HG02759 (cell line): ENCODE data around the gene FICD.

Source experiments
- ATAC-seq: cut with Tn5 transposase; IDR thresholded peaks from one replicate; pipeline ENCODE4 v1.9.1; 2021; ENCODE audit warnings: mild to moderate bottlenecking, moderate library complexity; ENCODE audit not compliant: unreplicated experiment

The FICD gene

DNA sequence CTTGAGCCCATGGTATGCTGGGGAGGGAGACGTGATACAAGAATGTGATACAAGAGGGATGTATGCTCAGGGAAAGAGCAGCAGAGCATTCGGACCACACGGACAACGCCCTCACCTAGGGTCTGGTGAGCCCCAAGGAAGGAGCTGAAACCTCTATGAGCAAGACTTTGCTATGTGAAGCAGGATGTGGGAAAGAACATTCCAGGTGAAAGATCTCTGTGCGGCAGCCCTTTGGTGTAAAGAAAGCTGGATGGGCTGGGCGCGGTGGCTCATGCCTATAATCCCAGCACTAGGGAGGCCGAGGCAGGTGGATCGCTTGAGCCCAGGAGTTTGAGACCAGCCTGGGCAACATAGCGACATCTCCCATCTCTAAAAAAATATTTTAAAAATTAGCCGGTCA is 16.9 kb upstream of the FICD start:
- ATAC-seq = no peak

DNA sequence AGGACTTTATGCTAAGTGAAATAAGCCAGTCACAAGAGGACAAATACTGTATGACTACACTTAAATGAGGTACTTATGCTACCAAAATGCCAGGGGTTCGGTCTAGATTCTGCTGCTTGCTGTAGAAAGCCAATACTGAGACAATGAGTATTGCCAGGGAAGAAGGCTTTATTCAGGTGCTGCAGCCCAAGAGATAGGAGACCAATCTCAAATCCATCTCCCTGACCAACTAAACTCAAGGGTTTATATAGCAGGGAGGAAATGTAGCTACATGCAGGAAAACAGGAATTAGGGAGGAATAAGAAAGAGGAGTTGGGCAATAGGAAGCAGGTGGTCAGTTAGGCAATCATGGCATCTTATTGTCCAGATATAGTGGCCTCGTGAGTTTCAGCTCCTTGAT is 12.2 kb upstream of the FICD start:
- ATAC-seq = no peak

DNA sequence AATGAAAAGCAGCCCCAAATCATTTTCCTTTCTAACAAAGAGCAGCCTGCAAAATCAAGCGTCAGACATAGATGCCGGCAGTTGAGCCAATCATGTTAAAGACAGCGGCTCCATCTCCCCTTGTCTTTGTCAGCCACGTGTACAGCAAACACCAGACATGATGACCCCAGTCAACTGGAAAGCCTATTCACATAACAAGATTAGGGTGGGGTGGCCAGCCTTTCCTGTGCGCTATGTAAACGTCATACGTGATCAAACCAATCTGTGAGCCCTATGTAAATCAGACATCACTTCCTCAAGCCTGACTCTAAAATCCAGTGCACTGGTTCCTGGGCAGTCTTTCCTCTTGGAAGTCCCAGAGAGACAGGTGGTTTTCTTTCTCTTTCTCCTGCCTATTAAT is 9.9 kb upstream of the FICD start:
- ATAC-seq = no peak

DNA sequence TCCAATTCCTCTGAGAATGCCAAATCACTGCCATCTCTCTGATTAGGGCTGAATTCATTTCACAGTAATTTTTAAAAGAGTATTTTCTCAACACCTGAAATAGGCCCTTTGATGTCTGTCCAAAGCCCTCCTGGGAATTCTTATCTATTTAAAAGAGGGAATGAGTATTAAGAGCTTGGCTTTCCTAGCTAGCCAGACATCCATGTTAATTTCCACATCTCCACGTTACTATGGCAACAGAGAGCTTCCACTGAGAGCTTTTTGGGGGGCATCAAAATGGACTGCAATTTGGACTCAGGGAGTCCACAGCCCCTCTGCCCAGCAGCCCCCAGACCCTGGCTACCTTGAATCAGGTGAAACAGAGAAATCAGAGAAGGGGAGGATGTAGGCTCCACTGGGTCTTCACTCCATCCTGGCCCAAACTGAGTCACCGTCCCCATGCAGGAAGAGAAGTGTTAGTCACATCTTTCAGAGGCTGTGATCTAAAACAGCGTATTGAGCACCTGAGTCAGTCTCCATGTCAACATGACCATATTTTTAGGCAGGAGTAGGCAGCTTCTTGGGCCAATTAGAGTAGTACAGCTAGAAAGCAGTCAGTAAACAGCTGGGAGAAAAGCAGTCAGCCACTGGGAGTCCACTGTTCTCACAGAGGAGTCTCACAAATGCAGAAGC is 7.0 kb upstream of the FICD start:
- ATAC-seq = no peak

DNA sequence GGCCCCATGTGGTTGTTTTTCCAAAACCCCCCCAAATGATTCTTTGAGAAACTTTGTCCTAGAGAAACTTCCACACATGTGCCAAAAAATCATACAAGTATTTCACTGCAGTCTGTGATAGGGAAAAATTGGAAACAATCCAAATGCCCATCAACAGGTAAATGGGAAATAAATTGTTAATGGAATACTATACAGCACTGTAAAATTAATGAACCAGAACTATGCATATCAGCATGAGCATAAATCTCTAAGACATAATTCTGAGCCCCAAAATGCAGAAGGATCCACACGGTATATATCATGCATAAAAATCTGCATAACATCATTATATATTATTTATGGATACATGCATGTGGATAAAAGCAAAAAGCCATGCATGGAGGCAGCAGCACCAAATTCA is 5.3 kb upstream of the FICD start:
- ATAC-seq = no peak

DNA sequence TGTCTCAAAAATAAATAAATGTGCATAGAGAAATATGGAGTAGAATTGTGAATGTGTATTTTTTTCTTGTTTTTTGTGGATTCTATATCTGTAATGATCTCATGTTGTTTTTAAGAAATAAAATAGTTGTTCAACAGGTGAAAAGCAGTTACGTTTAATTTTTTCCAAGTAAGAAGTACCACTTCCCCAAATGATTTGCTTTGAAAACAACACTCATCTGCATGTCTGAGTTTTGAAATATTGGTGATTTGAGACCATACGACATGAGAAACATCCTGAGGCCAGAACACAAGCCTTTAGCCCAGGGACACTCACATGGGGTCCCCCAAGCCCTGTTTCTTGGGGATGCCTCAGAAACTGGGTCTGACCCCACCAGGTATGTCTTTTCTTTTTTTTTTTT is 4.2 kb upstream of the FICD start:
- ATAC-seq = no peak

DNA sequence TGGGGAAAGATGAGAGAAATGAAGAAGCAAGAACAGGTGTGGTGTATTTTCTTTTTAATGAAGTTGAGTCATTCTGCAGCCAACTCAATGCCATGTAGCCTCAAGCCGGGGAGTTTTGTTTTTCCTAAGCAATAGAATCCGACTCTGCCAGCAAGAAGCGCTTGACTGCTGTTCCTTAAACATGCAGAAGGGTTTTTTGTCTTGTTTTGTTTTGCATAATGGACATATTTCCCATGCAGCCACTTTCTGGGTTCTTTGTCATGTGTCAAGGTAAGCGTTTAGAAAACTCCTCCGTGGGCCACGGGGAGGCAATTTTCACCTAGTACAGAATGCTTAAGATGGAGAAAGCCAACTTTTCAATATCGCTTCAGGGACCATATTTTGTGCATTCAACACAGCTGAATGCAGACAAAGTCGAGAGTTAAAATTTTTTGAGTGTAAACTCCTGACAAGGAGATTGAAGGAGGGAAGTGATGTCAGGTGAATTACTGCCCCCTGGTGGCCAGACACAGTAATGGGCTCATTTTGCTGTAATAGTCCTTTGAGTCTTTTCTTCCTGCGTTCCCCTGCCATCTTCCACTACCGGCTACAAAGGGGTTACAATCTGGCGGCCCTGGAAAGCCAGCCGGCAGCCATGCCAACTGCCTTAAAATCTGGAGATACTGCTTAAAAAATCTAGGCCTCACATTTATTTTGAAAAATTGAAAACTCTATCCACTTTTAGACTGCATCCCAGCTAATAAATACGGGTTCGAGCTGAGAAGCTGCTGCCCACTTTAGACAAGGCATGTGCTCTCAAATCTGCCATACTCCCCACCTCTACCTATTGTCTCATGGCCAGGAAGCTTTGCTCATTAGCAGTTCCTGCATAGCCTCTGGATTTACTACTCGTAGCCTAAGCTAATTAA is 3.2 kb upstream of the FICD start:
- ATAC-seq = peak; percentile 19

DNA sequence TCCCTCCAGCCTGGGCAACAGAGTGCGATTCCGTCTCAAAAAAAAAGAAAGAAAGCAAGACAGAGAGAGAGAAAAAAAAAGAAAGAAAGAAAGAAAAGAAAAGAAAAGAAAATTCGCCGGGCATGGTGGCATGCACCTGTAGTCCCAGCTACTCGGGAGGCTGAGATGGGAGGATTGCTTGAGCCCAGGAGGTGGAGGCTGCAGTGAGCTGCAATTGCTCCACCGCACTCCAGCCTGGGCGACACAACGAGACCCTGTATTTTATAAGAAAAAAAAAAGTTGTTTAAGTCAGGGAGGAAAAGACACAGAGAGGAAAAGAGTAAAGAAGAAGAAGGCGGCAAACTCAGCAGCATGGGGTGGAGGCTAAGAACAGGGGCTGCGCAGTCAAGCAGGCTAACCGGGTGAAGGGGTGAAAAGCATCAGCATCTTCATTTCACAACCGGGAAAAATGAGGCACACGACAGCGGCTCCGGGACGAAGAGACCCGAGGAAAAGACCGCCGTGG is 557 bp upstream of the FICD start:
- ATAC-seq = peak; percentile 2

DNA sequence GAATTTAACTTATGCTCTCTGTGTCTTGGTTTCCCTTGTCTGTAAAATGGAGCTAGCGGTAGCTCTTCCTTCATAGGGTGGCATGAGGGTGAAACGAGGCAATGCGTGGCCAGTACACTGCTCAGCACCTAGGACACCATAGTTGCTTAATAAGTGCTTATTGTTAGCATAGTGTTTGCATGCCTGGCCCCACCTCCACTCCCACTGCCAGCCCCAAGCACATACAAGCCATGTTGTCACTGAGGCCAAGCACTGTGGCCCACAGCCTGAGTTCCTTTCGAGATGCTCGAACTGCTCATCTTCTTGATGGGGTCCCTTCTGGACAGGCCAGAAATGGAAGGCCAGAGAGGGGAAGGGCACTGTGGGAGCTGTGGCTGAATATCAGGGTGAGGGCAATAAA is 839 bp downstream of the FICD start:
- ATAC-seq = no peak

DNA sequence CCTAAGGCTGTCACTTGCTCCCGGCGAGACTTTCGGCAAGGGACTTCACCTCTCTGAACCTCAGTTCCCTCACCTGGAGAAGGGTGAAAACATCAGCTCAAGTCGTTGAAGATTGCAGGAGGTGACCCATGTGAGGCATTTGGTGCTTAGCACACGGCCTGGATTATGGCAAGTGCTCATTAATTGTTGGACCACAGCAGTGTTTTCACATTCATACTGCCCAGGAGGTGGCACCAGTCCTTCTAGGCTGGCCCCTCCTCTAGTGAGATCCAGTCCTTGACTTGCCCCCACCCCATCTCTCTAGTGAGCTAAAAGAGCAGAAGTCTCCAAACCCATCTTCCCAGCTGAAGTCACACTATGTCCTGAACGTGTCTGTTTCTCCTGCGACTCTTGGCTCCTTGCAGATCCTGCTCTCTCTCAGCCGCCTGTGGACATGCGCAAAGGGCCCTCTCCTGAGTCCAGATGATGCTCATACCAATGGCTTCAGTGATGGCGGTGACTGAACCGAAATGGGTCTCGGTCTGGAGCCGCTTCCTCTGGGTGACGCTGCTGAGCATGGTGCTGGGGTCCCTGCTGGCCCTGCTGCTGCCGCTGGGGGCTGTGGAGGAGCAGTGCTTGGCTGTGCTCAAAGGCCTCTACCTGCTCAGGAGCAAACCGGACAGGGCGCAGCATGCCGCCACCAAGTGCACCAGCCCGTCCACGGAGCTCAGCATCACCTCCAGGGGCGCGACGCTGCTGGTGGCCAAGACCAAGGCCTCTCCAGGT is 1.6 kb downstream of the FICD start:
- no peak for ATAC-seq

DNA sequence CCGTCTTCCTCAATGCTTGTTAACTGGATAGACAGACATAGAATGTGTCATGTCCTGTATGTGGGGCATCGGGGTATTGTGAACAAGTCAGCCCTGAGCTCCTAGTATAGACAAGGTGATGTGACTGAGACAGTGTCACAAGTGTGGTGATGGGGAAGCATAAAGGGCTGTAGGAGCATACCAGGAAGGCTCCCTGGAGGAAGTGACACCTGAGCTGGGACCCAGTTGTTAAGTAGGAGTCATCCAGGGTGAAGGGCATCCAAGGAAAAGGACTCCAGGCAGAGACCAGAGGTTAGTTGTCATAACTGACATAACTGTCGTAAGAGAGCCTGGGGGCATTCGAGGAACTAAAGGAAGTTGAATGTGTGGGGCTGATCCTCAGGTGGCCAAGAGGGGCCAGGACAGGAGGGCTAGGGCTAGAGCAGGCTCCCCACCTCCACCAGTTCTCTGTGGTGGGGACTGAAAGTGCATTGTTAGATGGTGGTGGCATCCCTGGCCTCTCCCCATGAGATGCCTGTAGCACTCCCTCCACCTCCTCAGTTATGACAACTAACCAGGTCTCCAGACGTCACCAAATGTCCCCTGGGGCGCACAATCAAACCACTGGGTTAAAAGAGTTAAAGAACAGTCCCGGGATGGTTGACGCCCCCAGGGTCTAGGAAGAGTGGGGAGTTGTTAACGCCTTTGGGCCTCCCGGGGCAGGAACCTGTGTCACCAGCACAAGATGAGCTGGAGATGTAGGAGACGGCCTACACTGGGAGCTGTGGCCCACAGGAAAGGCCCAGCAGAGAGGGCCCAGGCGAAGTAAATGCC is 2.4 kb downstream of the FICD start:
- ATAC-seq = no peak

DNA sequence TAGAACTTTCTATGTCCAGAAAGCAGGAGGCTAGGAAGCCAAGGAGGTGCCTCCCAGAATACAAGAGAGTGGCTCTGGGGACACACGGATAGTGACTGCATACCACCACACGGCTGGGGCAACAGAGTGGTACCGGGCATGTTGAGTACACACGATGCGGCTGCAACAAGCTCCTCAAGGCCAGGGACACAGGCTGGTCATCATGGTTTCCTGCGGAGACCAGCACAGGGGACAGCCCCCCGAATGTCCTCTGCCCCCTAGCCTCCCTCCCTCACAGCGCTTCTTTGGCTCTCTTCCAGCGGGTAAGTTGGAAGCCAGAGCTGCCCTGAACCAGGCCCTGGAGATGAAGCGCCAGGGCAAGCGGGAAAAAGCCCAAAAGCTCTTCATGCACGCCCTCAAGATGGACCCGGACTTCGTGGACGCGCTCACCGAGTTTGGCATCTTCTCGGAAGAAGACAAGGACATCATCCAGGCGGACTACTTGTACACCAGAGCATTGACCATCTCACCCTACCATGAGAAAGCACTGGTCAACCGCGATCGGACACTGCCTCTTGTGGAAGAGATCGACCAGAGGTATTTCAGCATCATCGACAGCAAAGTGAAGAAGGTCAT is 3.1 kb downstream of the FICD start:
- ATAC-seq = no peak

DNA sequence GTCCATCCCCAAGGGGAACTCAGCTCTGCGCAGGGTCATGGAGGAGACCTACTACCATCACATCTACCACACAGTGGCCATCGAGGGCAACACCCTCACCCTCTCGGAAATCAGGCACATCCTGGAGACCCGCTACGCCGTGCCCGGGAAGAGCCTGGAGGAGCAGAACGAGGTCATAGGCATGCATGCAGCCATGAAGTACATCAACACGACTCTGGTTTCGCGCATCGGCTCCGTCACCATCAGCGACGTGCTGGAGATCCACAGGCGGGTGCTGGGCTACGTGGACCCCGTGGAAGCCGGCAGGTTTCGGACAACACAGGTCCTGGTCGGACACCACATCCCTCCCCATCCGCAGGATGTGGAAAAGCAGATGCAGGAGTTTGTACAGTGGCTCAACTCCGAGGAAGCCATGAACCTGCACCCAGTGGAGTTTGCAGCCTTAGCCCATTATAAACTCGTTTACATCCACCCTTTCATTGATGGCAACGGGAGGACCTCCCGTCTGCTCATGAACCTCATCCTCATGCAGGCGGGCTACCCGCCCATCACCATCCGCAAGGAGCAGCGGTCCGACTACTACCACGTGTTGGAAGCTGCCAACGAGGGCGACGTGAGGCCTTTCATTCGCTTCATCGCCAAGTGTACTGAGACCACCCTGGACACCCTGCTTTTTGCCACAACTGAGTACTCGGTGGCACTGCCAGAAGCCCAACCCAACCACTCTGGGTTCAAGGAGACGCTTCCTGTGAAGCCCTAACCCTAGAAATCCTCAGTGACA is 3.8 kb downstream of the FICD start:
- no peak for ATAC-seq

DNA sequence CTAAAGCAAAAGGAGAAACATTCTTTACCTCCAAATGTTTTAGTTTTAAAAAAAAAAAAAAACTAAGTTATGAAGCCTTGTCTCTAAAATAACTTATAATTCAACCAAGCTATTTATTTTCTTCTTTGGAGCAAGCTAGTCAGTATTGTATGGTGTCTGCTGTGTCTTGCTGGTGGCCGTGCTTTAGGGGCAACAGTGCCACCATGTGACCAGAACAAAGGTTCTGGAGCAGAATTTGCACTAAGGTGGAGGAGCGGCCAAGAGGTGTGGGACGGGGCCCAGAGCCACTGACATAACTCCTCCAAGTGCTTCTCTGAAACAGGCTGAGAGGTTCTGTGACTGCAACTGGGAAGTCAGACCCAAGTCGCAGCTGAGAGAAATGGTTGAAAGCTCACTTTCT is 4.5 kb downstream of the FICD start:
- ATAC-seq = no peak

DNA sequence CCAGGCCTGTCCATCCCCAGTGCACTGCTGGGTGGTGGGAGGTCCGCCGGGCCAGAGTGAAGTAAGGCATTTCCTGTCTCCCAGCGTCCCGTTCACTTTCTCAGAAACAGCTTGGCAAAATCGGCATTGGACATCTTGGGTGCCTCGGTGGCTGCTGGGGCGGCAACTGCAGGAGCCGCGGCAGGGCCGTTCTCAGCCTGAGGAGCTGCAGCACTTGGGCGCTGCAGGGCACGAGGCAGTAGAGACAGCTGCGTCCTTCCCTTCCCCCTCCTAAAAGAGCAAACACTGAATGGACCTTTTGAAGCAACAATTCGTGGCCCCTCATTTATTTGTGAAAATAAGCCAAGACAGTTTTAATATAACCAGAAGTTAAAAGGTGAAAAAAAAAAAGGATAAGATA is 8.3 kb downstream of the FICD start:
- ATAC-seq = no peak

DNA sequence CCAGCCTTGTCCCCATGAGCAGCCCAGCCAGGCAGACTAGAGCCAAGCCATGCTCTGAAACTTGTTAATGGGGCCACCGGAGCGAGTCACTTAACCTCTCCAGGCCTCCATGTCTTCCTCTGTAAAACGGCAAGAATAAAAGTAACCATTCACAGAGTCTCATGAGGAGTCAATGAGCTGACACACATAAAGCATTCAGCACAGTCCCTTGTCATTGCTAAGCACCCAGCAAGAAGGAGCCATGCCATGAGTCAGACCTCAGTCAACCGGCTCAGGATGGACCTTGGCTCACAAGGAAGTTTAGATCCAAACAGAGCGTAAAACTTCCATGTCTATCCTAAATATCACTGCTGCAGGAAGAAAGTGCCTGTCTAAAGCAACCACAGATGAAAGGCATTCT is 10.6 kb downstream of the FICD start:
- no peak for ATAC-seq

DNA sequence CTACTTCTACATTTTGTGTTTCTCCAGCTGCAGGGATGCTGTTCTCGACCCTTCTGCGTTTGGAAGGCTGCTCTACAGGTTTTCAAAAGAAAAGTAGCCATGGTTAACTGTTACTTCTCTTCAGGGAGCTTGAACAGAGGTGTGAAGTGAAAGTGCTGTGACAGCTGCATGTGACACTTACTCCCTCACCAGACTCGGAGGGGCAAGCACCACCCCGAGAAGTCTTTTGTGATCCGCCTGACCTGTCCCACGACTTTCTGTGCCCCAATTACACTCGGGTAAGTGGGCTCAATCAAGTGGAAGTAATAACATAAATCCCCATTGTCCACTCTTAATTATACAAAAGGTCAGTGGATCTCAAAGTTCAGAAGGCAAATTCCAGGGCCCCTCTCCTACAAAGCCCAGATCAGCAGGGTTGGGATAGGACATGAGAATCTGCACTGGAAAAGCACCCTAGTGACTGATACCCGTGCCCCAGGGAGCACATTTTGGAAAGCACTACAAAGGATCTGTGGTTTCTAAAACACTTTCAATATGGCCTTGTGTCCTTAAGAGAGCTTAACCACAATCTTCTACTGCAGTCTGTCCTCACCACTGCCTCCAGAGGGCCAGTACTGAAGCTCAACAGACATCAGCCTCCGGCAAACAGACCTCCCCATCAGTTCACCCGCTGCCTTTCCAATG is 11.5 kb downstream of the FICD start:
- no peak for ATAC-seq

DNA sequence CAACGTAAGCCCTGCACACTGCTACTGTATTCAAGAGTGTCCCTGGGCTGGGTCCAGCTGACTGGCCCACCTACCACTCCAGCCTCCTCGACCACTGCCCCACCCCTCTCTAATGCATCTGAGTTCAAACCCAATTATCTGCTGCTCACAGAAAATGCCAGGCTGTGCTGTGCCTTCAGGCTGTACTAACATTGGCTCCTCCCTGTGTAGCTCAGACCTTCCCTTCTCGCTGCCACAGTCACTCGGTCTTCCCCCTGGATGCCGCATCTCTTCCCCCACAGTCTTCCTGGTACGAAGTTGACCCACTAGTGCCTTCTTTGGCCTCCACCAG is 12.1 kb downstream of the FICD start:
- no peak for ATAC-seq

DNA sequence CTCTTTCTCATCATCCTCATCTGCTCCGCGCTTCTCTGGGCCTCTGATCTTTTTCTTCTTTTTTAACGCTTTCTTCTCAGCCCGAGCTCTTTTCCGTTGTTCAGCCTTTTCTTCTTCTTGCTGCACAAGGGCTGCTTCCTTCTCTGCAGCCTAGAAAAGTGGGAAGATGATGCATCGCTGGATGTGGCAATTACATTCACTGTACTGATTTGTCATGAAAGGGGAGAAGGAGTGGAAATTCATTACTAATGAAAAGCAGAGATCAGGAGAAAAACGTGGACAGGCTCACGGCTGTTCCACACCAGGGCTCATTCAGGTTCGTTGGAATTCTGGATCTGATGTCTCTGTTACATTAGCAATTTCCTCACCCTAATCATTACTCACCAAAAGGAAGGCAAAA is 15.1 kb downstream of the FICD start:
- ATAC-seq = no peak
